Stimulated activated CD8-positive, alpha-beta memory T cell treated with anti-CD3 and anti-CD28 coated beads, Interleukin-2, amount 100 ng/mL, for 48 hours (primary cell): ENCODE results near the gene MLH3.
"Not testable (repeated sequence)": the region's sequence is repeated elsewhere in the genome, so short reads cannot be mapped to it uniquely, and the experiment has no call there.

ENCODE experiments used
- DNase-seq, 2 donors: peaks; one replicate each; pipeline ENCODE4 v3.0.0-alpha.2; 2020; ENCODE audit warnings: low read depth in 2 of 2

MLH3 gene

DNA sequence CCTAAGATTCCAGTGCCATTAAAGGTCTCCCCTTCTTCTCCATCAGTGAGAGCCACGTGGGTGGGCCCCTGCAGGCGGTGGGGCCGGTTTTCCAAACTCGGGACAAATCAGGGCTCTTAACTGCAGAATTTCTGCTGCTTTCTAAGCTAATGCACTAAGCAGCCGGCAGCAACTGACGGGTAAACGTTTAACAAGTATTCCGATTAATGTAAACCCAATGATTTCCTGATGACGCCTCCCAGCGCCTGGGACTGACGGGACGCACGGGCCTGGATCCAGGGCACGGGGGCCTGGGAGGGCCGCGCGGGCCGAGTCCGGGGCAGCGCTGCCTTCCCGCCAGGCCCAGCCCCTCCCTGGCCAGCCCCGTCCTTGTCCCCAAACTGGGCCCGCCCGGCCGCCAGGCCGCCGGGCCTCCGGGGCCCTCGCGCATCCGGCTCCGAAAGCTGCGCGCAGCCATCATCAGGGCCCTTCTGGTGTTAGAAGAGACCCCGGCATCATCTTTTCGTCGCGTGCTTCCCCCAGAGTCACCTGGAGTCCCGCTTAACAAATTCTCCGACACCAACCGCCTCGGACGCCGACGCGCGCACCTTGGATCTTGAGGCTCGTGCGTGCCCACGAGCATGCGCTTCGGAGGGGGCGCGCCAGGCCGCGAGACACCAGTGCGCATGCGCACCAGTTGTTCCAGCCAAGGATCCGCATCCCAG is at the start of gene MLH3:
Gene MLH3, minus strand, starts transcription at position 616 of the 704 bp plus-strand sequence. CDS start 1,812 bp downstream, outside the sequence.
- peak; percentile 70 to 73 for DNase-seq

DNA sequence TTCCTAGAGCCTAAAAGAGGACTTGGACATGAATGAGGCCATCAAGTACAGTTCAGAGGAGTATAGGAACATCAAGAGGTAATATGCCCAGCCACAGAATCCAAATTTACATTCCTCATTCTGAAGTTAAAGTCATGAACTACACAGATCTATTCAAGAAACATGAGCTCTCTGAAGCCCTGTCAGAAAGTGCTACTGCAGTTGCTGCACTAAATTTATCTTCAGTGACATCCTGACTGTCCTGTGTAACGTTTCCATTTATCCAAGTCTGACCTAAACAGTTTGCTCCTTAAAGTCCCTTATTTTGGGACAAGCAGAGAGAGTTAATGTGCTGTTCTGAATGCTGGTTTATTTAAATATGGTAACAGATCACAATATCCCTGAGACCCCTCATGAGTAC is 47.4 kb upstream of the MLH3 start:
- no peak for DNase-seq

DNA sequence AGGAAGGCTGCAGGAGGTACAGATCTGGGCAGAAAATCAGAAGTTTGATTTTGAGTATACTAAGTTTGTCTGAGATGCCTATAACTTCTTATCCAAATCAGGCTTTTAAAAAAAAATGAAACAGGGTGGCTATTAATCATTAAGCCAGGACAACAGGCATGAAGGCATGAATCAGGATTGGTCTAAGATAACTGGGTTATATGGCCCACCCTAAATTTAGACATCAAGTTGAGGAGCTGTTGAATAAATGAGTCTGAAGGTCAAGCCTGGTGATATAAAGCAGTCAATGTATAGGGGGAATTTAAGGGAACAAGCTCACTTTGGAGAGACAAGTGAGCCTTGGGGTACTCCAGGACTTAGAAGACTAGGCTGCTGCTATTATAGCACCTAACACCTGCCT is 46.9 kb upstream of the MLH3 start:
- no peak for DNase-seq

DNA sequence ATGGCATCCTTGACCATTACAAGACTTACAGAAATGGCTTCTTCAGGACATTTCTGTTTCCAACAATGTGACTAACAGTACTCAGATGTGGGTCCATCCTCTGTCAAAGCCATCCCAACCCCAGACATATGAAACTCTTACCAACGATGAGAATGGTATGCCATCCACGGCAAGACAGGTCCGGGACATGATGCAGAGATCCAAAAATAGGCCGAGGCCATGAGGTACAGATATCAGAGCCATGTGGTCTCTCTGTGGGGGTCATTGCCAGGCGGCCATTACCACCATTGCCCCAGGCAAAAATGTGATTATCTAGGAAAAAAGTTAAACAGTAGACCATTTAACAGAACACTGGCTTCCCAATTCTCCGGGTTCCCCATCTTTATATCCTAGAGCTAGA is 45.7 kb upstream of the MLH3 start:
- DNase-seq, result no peak

DNA sequence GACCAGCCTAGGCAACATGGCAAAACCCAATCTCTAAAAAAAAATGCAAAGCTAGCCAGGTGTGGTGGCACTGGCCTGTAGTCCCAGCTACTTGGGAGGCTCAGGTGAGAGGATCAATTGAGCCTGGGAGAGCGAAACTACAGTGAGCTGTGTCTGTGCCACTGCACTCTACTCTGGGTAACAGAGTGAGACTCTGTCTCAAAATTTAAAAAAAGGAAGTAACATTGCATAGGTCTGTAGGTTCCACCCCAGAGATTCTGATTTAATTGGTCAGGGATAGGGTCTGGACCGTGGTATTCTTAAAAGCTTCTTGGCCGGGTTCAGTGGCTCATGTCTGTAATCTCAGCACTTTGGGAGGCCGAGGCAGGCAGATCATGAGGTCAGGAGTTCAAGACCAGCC is 44.4 kb upstream of the MLH3 start:
- DNase-seq, result no peak

DNA sequence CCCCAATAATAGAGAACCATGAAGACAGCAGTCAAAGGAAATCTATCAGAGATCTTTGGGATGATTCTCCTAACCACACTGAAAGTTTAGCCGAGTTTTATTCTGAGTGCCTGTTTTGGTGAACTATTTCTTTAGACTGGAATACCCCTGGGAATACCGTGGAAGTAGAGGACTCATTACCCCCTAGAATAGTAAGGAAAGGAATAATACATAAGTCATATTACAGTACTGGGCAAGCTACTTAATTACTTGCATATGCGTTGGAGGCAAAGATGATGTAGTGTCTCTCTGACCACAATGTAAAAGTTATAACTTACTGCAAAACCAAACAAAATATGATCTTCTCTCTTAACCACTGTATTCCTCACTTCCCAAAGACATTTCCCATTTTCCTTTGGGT is 43.6 kb upstream of the MLH3 start:
- no peak for DNase-seq

DNA sequence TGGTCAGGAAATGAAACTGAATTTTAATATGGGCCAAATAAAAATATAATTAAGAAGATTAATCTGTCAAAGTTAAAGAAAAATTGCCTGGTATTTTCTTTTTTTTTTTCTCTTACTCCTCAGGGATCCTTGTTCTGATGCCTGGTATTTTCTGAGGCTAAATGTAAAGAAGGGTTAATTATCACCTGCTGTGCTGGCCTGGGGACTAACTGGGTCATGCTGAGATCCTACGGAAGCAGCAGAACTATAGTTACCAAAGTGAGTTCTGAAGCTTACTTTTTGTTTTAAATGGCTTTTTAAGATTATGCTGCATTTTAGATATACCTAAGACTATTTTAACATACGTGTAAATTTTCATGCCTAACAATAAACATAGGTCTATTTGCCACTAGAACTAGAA is 41.4 kb upstream of the MLH3 start:
- DNase-seq, result no peak

DNA sequence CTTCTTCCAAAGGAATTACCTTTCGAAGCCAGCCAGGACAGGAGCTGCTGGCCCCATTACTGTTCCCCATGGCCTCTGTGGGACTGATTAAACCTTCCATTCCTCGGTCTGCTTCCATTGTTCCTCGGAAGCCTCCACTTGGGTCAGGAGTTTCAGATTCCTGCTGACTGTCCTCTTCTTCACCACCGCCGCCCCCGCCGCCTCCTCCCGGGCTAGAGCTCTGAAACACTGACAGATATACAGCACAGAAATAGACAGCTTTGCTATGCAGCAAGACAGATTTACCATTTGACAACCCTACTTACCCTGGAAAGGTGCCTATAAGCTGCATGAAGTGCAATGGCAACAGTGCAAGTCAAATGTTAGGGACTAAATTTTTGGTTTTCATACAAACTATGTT is 40.0 kb upstream of the MLH3 start:
- DNase-seq, result no peak

DNA sequence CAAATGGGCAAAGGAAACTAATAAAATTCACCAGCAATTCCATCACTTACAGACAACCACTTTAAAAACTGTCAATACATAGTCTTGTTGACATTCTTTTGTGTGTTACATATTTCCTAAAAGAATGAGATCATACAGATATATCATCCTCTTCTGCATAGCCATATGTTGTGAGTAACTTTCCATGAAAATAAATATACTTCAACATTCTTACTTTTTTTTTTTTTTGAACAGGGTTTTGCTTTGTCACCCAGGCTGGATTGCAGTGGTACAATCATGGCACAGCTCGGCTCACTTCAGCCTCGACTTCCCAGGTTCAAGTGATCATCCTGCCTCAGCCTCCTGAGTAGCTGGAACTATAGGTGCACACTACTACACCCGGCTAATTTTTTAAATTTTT is 39.1 kb upstream of the MLH3 start:
- no peak for DNase-seq

DNA sequence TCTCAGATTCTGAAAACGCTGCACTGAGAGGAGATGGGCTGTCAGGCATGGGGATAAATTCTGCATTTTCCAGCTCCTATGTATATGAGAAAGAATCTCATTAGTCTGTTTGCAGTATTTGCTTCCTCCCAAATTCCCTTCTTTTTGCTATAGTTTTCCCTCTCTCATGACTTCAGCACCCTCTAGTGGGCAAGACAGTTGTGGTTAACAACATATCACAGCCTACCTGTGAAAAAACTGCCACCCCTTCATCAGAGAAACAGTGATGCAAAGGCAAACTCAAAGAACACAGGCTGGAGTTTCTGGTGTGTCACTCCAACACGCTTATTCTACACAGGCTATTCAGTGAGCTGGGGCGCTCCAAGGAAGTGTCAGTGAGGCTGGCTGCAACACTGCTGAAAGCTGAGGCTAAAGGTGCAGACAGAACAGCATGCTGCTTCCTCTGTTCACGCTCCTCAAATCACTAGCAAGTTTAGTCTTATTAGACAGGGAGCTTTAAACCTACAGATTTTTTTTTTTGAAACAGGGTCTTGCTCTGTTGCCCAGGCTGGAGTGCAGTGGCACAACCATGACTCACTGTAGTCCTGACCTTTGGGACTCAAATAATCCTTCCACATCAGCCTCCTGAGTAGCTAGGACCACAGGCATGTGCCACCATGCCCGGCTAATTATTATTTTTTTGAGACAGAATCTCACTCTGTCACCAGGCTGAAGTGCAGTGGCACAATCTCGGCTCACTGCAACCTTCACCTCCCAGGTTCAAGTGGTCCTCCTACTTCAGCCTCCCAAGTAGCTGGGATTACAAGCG is 37.5 kb upstream of the MLH3 start:
- DNase-seq, result no peak

DNA sequence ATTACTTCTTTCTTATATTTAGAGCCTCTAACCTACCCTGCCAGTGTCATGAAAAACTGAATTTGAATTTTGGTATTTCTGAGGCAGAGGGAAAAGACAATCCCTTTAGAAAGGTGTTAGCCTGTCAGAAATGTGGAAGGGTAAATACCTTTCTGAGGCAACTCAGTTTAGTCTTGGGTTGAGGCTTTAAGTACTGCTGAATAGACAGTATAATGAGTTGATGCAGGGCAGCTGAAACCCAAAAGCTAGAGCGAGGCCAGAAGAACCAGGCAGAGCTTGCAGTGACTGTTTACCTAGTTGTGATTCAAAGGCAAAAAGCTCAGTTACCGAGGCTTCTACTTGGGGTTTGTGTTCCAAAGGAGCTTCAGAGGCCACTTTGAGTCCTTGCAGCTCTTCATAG is 36.9 kb upstream of the MLH3 start:
- no peak for DNase-seq

DNA sequence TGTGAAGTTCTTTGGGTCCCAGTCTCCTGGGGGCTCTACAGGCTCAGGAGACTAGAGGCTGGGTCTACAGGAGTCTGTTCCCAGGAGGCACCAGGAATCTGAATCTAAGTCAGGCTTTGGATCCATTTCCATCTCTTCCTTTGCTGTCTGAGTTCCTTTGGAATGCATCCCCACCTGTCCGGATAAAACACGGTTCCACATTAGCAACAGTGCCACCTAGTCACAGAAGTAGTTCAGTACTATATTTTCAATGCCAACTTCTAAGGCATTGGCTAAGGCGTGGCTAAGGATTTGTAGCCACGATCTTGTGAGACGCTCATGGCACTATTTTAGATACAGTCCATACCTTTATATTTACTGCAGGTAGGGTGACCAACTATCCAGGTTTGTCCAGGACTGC is 33.2 kb upstream of the MLH3 start:
- DNase-seq, result no peak

DNA sequence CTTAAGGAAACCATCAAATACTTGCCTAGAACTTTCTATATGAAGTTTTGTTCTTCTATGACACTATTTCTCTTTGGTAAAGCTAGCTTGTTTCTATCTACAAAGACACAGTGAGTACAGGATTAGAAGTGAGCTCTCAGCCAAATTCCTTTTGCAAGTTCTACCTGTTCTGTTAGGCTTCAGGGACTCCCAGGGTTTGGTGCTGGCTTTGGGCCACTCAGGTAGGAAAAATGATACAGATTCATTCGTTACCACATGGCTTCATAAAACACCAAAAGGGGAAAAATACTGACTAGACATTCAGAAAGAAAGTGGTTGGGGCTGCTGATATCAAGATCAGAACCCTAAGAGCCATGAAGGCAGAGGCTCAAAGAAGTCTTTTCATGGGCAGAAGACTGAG is 32.0 kb upstream of the MLH3 start:
- no peak for DNase-seq

DNA sequence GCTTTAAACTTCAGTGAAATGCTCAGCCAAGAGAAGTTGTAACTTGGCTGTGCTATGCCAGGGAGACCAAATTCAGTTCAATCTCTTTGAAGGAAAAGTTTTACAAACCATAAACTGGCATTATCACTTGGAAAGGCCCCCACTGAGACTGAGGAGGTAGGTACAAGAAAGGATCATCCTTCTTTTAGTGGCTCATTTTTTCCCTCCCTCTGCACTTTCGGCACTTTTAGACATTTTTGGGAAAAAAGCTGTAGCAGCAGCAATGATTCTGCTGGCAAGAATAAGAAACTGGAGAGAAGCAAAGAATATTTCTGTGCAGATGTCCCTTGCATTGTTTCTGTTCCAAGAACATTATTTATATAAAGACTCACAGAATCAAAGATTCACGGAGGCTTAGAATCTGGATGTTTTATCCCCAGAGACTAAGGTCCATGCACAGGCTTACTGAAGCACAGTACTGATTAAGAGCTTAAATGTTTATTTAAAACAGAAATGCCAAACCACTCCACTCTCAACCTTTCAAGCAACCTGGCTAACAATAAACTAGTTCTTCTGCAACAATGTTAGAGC is 30.5 kb upstream of the MLH3 start:
- no peak for DNase-seq

DNA sequence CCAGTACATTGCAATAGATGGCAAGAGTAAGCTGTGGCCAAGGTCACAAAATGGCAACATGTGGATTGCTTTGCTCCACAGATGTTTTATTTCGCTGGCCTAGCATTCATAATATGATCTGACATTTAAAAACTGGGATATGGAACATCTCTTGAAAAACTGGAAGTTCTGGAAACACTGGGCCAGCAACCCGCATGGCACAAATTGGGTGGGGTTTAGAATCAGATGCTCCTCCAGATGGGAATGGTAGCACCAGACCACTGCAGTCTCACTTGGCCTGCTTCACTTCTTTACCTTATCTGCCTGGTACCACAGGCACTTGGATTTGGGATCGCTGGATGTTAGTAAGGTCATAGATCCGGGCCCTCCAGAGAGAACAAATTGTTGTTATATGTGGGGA is 28.3 kb upstream of the MLH3 start:
- no peak for DNase-seq

DNA sequence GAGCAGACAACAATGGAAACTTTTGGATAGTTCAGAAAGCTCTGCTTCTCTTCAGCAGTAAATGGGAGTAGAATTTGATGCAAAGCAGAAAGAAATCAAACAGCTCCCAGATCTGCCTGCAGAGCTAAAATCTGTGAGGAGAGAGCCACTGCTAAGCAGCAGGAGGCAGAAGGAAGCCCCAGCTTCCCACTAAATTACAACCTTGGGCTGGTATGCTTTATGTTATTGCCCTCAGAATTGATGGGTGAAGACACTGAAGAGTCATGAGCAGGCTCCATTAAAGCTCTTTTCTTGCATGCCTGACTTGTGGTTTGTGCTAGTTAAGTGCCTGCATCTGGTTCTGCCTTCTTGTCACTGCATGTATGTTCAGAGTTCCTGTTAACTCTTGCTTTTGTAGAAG is 26.5 kb upstream of the MLH3 start:
- DNase-seq, result no peak

DNA sequence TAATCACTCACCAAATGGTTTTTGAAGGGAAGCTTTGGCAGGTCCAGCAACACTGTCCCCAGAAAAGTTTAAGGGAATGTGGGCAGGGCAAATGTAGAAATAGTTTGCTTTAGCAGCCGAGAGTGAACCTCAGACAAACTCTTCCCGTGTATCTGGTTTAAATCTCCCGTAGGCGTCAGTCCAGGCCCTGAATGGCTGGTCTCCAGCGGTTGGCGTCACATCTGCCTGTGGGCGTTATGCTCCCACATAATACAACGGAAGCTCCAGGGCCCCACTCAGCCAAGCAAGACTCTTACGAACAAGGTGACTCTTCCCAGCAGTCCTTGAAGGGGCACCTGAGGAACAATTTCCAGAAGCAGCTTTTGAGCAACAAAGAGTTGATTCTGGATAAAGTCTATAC is 19.1 kb upstream of the MLH3 start:
- no peak for DNase-seq

DNA sequence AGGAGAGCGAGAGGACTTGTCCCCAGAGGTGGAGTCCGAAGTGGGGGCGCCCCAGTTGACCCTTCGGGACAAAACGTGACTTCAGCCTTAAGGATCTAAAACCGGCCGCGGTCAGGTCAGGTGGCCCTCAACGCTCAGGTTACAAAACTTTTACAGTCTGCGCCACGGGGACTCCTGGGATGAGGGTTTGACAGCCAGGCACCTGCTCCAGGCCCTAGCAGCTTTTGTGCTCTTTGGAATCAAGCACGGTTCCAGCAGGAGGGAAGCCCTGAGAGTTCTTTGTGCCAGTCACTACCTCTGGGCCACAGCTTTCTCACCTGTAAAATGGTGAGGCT is 18.5 kb upstream of the MLH3 start:
- DNase-seq, result no peak

DNA sequence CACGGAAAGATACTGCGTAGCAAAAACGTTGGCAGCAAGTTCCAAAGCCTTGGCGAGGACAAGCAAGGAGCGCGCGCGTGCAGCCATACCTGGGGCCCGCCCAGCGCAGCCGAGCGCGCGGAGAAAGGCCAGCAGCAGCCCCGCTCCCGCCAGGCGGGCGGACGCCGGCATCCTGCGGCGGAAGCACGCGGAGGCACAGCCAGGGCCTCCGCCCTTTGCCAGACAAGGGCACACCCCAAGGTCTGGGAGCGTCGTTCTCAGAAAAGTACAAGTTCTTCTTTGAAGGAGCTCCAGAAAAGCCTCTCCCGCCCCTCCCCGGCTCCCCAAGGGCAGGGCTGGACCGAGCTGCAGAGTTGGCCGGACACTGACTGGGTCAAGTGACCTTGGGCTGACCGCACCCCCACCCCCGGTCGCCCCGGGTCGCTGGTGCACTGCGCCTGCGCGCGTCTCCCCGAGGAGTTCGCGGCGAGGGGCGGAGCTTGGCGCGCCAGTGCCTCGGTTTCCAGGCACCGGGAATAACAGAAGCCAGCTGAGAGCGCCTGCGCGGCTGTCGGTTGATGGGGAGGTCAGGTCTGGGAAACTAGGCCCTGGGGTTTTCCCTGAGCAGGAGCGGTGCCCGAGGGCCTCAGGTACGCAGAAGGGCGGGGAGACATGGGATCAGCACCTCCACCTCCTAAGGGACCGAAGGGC is 18.0 kb upstream of the MLH3 start, which contains the start of gene ZC2HC1C:
Gene ZC2HC1C, plus strand, starts transcription at position 521 of the 690 bp plus-strand sequence. CDS start 933 bp downstream, outside the sequence.
- DNase-seq, result peak; percentile 69 to 70

DNA sequence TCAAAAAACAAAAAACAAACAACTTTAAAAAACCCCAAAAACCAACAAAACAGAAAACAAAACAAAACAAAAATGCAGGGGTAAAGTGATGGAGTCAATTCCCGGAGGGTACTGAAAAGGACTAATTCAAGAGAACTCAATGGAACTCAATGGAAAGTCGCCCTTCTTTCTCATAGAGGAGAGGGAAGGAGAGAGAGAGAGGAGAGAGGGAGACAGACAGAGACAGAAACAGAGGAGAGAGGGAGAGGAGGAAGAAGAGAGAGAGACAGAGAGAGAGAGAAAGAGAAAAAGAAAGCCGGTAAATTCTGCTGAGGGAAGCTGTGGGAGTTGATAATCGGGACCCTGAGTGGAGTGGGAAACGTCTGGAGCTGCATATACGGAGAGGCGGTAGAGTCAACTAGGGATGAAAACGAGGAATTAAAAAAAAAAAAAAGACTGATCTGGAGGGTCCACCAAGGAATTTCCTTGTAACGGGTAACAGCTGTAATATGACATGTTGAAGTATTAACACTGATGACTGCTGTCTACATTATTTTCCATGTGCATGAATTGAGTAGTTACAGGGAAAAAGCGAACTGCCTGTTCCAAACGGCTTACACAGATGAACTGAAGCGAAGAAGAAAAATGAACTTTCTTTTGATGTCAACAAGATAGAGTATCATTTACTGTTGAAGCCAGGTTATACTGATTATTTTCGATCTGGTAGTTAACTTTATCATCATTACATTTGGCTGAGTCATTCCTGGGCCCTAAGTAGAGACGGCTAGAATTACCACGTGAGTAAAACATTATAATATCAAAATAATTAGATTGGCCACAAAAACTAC is 17.2 kb upstream of the MLH3 start:
- no peak for DNase-seq

DNA sequence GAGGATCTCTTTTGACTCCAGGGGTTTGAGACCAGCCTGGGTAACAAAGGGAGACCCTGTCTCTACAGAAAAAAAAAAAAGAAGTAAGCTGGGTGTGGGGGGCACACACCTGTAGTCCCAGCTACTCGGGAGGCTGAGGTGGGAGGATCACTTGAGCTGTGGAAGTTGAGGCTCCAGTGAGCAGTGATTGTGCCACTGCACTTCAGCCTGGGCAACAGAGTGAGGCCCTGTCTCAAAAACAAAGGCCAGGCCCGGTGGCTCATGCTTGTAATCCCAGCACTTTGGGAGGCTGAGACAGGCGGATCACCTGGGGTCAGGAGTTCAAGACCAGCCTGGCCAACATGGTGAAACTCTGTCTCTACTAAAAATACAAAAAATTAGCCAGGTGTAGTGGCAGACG is 16.5 kb upstream of the MLH3 start:
- not testable (repeated sequence) for DNase-seq

DNA sequence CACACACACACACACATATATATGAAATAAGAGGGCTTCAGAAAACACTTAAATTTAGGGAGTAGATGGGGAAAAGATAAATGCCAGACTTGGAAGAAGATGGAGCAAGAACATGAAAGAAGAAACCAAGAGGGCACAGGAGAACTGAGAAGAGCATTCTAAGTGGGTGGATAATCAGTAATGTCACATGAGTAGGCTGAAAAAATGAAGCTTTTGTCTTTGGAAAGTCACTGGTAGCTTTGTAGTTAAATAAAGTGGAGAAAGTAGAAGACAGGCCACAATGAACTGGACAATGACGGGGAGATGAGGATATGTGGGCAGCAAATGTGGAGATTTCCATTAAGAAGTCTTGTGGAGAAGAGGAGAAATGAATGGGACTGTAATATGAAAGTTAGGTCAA is 15.9 kb upstream of the MLH3 start:
- no peak for DNase-seq
